Activated T-cell treated with anti-CD3 and anti-CD28 coated beads for 48 hours (primary cell): ENCODE data around the gene ABHD17B.

Experiments
- DNase-seq: peaks from one replicate; pipeline ENCODE4 v3.0.0-alpha.2; 2020; ENCODE audit warnings: low read depth

ABHD17B gene

GRCh38 chr9:71819115-71819739 lies 91.8 kb downstream of the ABHD17B start:
- no peak for DNase-seq

DNA sequence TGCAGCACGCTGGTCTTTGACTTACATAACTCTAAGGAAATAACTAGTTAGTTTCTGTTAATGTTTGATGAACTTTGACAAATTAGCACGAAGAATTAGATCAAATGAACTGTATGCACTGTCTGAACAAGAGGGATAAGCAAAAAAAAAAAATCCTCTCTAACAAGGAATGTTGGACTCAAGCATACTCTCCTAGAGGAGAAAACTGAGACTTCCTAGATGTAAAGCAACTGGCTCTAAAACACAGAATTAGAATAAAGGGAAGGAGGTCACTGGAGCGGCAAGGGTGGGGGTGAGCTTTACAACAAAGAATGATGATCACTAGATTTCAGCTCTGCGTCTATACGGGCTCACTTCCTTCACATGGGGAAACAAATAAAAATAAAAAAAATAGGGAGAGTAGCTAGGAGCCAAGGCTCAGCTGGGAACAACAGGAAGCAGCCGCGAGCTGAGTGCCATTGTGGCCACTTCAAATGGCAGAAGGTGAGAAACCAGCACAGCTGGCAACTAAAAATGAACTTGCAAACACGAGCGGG lies 94.0 kb downstream of the ABHD17B start:
- no peak for DNase-seq
